ENCODE results near the gene SLC22A16.

The SLC22A16 gene

GRCh38 chr6:110404607-110405006 is 71.8 kb downstream of the SLC22A16 start:
- no peak for DNase-seq (ENCODE audit: low read depth in 2 of 2)

GRCh38 chr6:110401585-110402176 is 74.7 kb downstream of the SLC22A16 start:
- no peak for DNase-seq (ENCODE audit: low read depth in 2 of 2)

- DNase-seq (ENCODE audit: low read depth in 2 of 2), result no peak
These were observed 76.2 kb downstream of the SLC22A16 start for GRCh38 chr6:110400208-110400607.

GRCh38 chr6:110399219-110400071 is 77.0 kb downstream of the SLC22A16 start:
- no peak for DNase-seq (ENCODE audit: low read depth in 2 of 2)

- DNase-seq (ENCODE audit: low read depth in 2 of 2), result no peak
These were observed 77.6 kb downstream of the SLC22A16 start for GRCh38 chr6:110398778-110399177.

- DNase-seq (ENCODE audit: low read depth in 2 of 2), result no peak
These were observed 81.2 kb downstream of the SLC22A16 start for GRCh38 chr6:110395221-110395620.

- no peak for DNase-seq (ENCODE audit: low read depth in 2 of 2)
These were observed 82.0 kb downstream of the SLC22A16 start for GRCh38 chr6:110394409-110394808.

- DNase-seq (ENCODE audit: low read depth in 2 of 2), result no peak
These were observed 83.7 kb downstream of the SLC22A16 start for GRCh38 chr6:110392727-110393126.

- DNase-seq (ENCODE audit: low read depth in 2 of 2), result no peak
These were observed 86.0 kb downstream of the SLC22A16 start for GRCh38 chr6:110390404-110390803.

- DNase-seq (ENCODE audit: low read depth in 2 of 2), result no peak
These were observed 86.6 kb downstream of the SLC22A16 start for GRCh38 chr6:110389689-110390382.

GRCh38 chr6:110387986-110388385 is 88.4 kb downstream of the SLC22A16 start:
- DNase-seq (ENCODE audit: low read depth in 2 of 2), result no peak

GRCh38 chr6:110385458-110385863 is 91.0 kb downstream of the SLC22A16 start:
- DNase-seq (ENCODE audit: low read depth in 2 of 2), result no peak

- no peak for DNase-seq (ENCODE audit: low read depth in 2 of 2)
These were observed 97.9 kb downstream of the SLC22A16 start for GRCh38 chr6:110378552-110378951.
